Stimulated activated CD8-positive, alpha-beta memory T cell treated with anti-CD3 and anti-CD28 coated beads, Interleukin-15, amount 100 ng/mL, for 1 hour (primary cell): ENCODE data around the gene PKN1.
A peak's percentile ranks its signal among the peaks of the same experiment; 100 is the strongest.

Source experiments
- DNase-seq: peaks from one replicate; pipeline ENCODE4 v3.0.0-alpha.2; 2020; ENCODE audit warnings: low read depth

PKN1 gene

GRCh38 chr19:14467391-14467790 lies 34.3 kb downstream of the PKN1 start:
- no peak for DNase-seq

GRCh38 chr19:14467816-14468215 lies 34.7 kb downstream of the PKN1 start:
- DNase-seq: no peak

- DNase-seq: no peak
Observed at GRCh38 chr19:14470031-14470876, 37.1 kb downstream of the PKN1 start.

GRCh38 chr19:14471436-14472187 lies 38.5 kb downstream of the PKN1 start:
- DNase-seq: no peak

GRCh38 chr19:14472202-14472938 lies 39.3 kb downstream of the PKN1 start:
- DNase-seq: peak; percentile 86

GRCh38 chr19:14473073-14473977 lies 40.2 kb downstream of the PKN1 start:
- no peak for DNase-seq

GRCh38 chr19:14473978-14474578 lies 41.0 kb downstream of the PKN1 start:
- no peak for DNase-seq

GRCh38 chr19:14474827-14475226 lies 41.7 kb downstream of the PKN1 start:
- DNase-seq: no peak

- DNase-seq: no peak
Observed at GRCh38 chr19:14475251-14476073, 42.4 kb downstream of the PKN1 start, which contains the start of gene PTGER1. Gene PTGER1 (minus strand): TSS chr19:14475354. CDS start chr19:14474320, 1,034 bp downstream.

- no peak for DNase-seq
Observed at GRCh38 chr19:14476327-14476672, 43.2 kb downstream of the PKN1 start.

GRCh38 chr19:14476673-14477401 lies 43.7 kb downstream of the PKN1 start:
- no peak for DNase-seq

- DNase-seq: no peak
Observed at GRCh38 chr19:14477418-14478112, 44.5 kb downstream of the PKN1 start.

- DNase-seq: no peak
Observed at GRCh38 chr19:14478113-14478545, 45.0 kb downstream of the PKN1 start.

- DNase-seq: no peak
Observed at GRCh38 chr19:14479309-14479974, 46.3 kb downstream of the PKN1 start.

- peak; percentile 40 for DNase-seq
Observed at GRCh38 chr19:14479975-14480699, 47.0 kb downstream of the PKN1 start.

- no peak for DNase-seq
Observed at GRCh38 chr19:14480700-14481079, 47.6 kb downstream of the PKN1 start.

- no peak for DNase-seq
Observed at GRCh38 chr19:14482172-14482941, 49.3 kb downstream of the PKN1 start.
